ENCODE results near the gene UBE2C.

- TF ChIP-seq CTCF (IDR thresholded peaks at IDR 0.05) (no peak), POLR2A (IDR thresholded peaks at IDR 0.05) (no peak)
Observed at GRCh38 chr20:45827030-45827652, 14.7 kb downstream of the UBE2C start, which contains the start of gene TNNC2.
